HG03159 (cell line): ENCODE data around the gene RCOR1.
"Not testable (repeated sequence)": the region's sequence is repeated elsewhere in the genome, so short reads cannot be mapped to it uniquely, and the experiment has no call there.

Experiments
- ATAC-seq: cut with Tn5 transposase; IDR thresholded peaks from one replicate; pipeline ENCODE4 v1.9.1; 2021; ENCODE audit warnings: mild to moderate bottlenecking, moderate library complexity; ENCODE audit not compliant: unreplicated experiment

Gene RCOR1

DNA sequence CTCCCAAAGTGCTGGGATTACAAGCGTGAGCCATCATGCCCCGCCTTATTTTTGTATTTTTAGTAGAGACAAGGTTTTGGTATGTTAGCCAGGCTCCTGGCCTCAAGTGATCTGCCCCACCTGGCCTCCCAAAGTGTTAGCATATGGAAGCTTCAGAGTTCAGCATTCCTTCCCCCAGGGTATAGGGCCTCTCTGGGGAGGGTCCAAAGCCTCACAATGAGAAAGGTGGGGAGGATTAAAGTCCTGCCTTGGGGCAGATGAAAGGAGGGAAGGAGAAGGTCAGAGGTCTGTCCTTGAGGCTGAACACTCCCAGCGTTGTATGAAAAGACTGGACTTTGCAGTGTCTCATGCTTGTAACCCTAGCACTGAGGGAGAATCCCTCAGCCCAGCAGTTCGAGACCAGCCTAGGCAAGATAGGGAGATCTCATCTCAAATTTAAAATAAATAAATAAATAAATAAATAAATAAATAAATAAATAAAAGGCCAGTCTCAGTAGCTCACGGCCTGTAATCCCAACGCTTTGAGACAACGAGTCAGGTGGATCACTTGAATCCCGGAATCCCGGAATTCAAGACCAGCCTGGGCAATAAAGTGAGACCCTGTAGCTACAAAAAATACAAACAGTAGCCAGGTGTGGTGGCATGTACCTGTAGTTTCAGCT, 22.0 kb upstream of the RCOR1 start:
- no peak for ATAC-seq

GRCh38 chr14:102571043-102571442, 21.4 kb upstream of the RCOR1 start:
- ATAC-seq, result no peak

DNA sequence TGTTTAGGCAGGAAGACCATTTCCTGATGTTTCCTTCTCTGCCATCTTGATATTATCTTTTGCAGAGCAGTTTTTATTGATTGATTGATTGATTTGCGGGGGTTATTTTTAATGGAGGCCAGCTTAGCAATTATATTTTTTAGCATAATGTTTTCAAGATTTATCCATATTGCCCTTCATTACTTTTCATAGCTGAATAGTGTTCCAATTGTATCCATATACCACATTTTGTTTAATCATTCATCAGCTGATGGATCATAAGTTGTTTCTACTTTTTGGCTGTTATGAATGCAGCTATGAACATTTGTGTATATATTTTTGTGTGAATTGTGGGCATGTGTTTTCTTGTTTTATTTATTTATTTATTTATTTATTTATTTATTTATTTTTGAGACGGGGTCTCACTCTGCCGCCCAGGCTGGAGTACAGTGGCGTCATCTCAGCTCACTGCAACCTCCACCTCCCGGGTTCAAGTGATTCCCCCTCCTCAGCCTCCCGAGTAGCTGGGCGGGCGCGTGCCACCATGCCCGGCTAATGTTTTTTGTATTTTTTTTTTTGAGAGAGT, 20.9 kb upstream of the RCOR1 start:
- ATAC-seq, result no peak

GRCh38 chr14:102573161-102573560, 19.3 kb upstream of the RCOR1 start:
- not testable (repeated sequence) for ATAC-seq

- ATAC-seq, result no peak
Measured at GRCh38 chr14:102573591-102574046, 18.8 kb upstream of the RCOR1 start.

GRCh38 chr14:102574281-102575159, 17.9 kb upstream of the RCOR1 start:
- no peak for ATAC-seq

- ATAC-seq, result no peak
Measured at GRCh38 chr14:102575160-102575845, 17.1 kb upstream of the RCOR1 start.

DNA sequence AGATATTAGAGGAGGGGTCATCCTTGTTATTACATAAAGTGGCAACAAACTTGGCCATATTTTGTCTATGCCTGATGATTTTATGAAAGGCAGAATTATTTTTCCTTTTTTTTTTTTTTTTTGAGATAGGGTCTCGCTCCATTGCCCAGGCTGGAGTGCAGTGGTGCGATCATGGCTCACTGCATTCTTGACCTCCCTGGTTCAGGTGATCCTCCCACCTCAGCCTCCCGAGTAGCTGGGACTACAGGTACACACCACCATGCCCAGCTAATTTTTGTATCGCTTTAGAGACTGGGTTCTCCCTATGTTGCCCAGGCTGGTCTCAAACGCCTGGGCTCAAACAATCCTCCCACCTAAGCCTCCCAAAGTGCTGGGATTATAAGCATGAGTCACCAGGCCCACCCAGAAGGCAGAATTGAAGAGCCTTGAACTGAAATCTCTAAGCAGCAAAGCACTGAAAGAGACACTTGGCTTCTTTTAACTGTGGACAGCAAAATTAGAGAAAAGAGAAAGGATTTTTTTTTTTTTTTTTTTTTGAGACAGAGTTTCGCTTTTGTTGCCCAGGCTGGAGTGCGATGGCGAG, 16.5 kb upstream of the RCOR1 start:
- not testable (repeated sequence) for ATAC-seq

DNA sequence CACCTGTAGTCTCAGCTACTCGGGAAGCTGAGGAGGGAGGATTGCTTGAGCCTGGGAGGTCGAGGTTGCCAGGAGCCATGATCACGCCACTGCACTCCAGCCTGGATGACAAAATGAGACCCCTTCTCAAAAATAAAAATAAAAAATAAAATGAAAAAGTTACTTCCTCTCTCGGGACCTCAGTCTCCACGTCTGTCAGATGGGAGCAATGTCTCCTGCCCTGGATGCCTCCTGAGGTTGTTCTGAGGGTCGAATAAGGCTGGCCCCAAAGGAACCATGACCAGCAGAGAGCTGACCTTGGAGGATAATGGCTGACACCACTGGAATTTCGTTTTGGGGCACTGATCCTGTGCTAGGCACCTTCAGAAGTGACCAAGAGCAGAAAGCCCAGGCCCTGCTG, 13.6 kb upstream of the RCOR1 start:
- no peak for ATAC-seq

DNA sequence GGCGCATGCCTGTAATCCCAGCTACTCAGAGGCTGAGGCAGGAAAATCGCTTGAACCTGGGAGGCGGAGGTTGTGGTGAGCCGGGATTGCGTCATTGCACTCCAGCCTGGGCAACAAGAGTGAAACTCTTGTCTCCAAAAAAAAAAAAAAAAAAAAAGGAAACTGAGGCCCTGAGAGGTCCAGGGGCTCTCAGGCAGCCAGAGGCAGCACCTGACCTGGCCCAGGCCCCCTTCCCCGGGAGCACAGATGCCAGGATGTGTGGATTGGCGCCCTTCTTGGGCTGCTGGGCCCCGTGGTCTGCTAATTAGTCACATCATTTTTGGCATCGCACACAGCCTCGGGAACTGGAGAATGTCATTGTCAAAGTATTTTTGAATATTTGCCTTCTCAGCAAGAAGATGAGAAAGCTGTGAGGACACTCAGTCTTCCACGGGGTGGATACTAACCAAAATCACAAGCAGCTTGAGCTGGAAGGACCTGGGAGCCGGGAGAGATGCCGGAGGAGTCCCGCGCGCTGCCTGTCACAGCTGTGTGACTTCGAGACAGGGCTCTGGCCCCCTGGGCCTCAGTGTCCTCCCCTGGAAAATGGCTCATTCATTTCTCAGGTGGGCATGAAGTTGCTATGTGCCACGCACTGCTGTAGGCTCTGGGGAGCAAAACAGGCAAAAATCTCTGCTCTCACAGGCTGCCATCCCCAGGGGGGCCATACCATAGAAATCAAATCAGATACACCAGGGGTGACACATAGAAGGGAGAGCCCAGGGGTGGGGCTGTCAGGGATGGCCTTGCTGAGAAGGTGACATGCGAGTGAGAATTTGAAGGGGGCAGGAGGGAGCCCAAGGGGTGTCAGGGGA, 12.5 kb upstream of the RCOR1 start:
- no peak for ATAC-seq

GRCh38 chr14:102580550-102581110, 11.8 kb upstream of the RCOR1 start:
- no peak for ATAC-seq

GRCh38 chr14:102581193-102581592, 11.3 kb upstream of the RCOR1 start:
- no peak for ATAC-seq

DNA sequence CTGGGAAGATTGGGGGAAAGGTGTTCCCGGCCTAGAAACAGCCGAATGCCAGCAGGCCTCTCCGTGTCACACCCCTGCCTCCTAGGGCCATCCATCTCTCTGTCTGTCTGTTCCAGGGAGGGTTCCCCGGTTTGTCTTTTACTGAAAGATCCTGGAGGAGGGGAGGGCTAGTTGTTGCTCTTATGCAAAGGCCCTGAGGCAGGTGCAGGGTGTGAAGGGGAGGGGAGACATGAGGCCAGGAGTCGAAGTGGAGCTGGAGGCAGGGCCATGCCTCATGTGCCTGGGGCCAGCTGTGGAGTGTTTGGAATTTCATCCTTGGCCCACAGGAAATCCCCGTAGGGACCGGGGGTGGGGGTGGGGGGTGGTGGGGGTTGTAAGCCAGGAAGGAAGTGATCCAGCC, 8.7 kb upstream of the RCOR1 start:
- no peak for ATAC-seq

- ATAC-seq, result no peak
Measured at GRCh38 chr14:102584871-102585869, 7.3 kb upstream of the RCOR1 start.

GRCh38 chr14:102586420-102587104, 5.9 kb upstream of the RCOR1 start:
- ATAC-seq, result no peak

DNA sequence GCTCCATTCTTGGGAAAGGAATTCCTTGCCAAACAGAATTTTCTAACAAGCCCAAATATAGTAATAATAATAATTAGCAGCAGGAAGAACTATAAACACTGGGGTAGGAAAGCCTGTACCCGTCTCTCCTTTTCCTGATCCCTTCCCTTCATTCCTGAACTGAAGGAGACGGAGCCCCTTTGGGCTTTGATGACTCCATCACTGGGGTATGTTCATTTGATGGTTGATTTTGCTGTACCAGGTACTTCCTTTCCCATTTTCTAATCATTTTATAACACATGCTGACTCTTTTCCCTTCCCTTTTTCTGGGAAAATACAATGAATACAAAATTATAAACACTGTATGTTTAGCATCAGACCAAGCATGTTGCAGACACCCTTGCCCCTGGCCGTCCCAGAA, 3.6 kb upstream of the RCOR1 start:
- ATAC-seq, result no peak

GRCh38 chr14:102589761-102590290, 2.6 kb upstream of the RCOR1 start:
- ATAC-seq, result no peak

DNA sequence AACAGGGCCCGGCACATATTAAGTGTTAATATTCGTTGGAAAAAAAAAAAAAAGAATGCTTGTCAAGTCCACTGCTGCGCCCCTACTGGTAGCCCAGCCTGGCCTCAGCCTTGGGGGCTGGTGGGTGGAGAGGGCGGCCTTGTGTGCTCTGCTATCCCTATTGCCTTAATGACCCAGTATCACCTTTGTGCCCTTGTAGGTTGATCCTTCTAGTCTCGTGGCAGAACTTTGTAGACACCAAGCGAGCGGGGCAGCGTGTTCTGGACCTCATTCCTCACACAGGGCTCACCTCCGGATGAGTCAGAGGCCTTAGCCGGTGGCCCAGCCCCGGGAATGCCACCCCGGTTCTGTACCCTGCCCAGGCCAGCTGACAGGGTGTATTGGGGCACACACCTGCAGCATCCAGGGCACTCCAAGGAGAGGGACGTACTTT, 1.8 kb upstream of the RCOR1 start:
- no peak for ATAC-seq
